Medulla oblongata (tissue), 1 donor: ENCODE measurements around the gene MRPS17.

Source experiments
- DNase-seq: peaks from one replicate; pipeline ENCODE4 v3.0.0-alpha.2; 2015; ENCODE audit errors: extremely low spot score

MRPS17 gene

GRCh38 chr7:55970978-55971377, 19.3 kb downstream of the MRPS17 start:
- no peak for DNase-seq

GRCh38 chr7:55973747-55974250, 22.1 kb downstream of the MRPS17 start:
- DNase-seq: no peak

GRCh38 chr7:55975988-55976633, 24.4 kb downstream of the MRPS17 start:
- DNase-seq: no peak

GRCh38 chr7:55977831-55978230, 26.2 kb downstream of the MRPS17 start:
- DNase-seq: peak; percentile 43

- DNase-seq: no peak
Measured at GRCh38 chr7:55980266-55980665, 28.6 kb downstream of the MRPS17 start.

GRCh38 chr7:55983537-55983936, 31.9 kb downstream of the MRPS17 start:
- DNase-seq: no peak

GRCh38 chr7:55992346-55992745, 40.7 kb downstream of the MRPS17 start:
- no peak for DNase-seq

- DNase-seq: no peak
Measured at GRCh38 chr7:55996856-55997500, 45.3 kb downstream of the MRPS17 start.

- DNase-seq: no peak
Measured at GRCh38 chr7:56003749-56004148, 52.1 kb downstream of the MRPS17 start.
